ENCODE measurements around the gene RHOBTB1. TPM values are rescaled to one million over a fixed set of nuclear protein-coding genes. Genes with fewer than 3 reads are reported as not detected.
A peak's percentile ranks its signal among the peaks of the same experiment; 100 is the strongest.

Gene RHOBTB1
- total RNA-seq, 1 experiment from 2014 or later = 12.4 TPM

- no peak for DNase-seq (ENCODE audit: low read depth)
These were observed 21.7 kb upstream of the RHOBTB1 start for GRCh38 chr10:60965696-60966095.

- peak; percentile 76 for DNase-seq (ENCODE audit: low read depth)
These were observed 20.6 kb upstream of the RHOBTB1 start for GRCh38 chr10:60964257-60965235.

GRCh38 chr10:60963441-60964256 lies 19.7 kb upstream of the RHOBTB1 start:
- DNase-seq (ENCODE audit: low read depth) = peak; percentile 48

- peak; percentile 37 for DNase-seq (ENCODE audit: low read depth)
These were observed 19.0 kb upstream of the RHOBTB1 start for GRCh38 chr10:60962946-60963345.

- DNase-seq (ENCODE audit: low read depth) = no peak
These were observed 16.9 kb upstream of the RHOBTB1 start for GRCh38 chr10:60960913-60961312.

GRCh38 chr10:60960031-60960430 lies 16.0 kb upstream of the RHOBTB1 start:
- no peak for DNase-seq (ENCODE audit: low read depth)

- no peak for DNase-seq (ENCODE audit: low read depth)
These were observed 15.1 kb upstream of the RHOBTB1 start for GRCh38 chr10:60958892-60959601.

GRCh38 chr10:60957667-60958221 lies 13.8 kb upstream of the RHOBTB1 start:
- no peak for DNase-seq (ENCODE audit: low read depth)

GRCh38 chr10:60955957-60956425 lies 12.0 kb upstream of the RHOBTB1 start:
- DNase-seq (ENCODE audit: low read depth) = no peak

GRCh38 chr10:60955316-60955715 lies 11.3 kb upstream of the RHOBTB1 start:
- DNase-seq (ENCODE audit: low read depth) = no peak

- DNase-seq (ENCODE audit: low read depth) = no peak
These were observed 10.1 kb upstream of the RHOBTB1 start for GRCh38 chr10:60954035-60954434.

- DNase-seq (ENCODE audit: low read depth) = no peak
These were observed 9.4 kb upstream of the RHOBTB1 start for GRCh38 chr10:60953420-60953819.

GRCh38 chr10:60952846-60953220 lies 8.8 kb upstream of the RHOBTB1 start:
- no peak for DNase-seq (ENCODE audit: low read depth)

- no peak for DNase-seq (ENCODE audit: low read depth)
These were observed 8.3 kb upstream of the RHOBTB1 start for GRCh38 chr10:60952067-60952845.

- DNase-seq (ENCODE audit: low read depth) = no peak
These were observed 7.3 kb upstream of the RHOBTB1 start for GRCh38 chr10:60951272-60951724.

GRCh38 chr10:60950300-60950699 lies 6.3 kb upstream of the RHOBTB1 start:
- DNase-seq (ENCODE audit: low read depth) = no peak

GRCh38 chr10:60948851-60949250 lies 4.9 kb upstream of the RHOBTB1 start:
- DNase-seq (ENCODE audit: low read depth) = no peak

GRCh38 chr10:60944910-60945297 lies 919 bp upstream of the RHOBTB1 start:
- DNase-seq (ENCODE audit: low read depth) = no peak

GRCh38 chr10:60943316-60944057 lies 498 bp downstream of the RHOBTB1 start:
- DNase-seq (ENCODE audit: low read depth) = peak; percentile 42

GRCh38 chr10:60942788-60943315 lies 1.1 kb downstream of the RHOBTB1 start:
- DNase-seq (ENCODE audit: low read depth) = no peak
